Sigmoid colon (tissue), 4 donors: ENCODE results near the gene DAO.

Experiments
- CTCF ChIP-seq, 4 experiments: fragments of 450-650 bp in 3 of 4; fragments of 200-600 bp in 1 of 4; IDR thresholded peaks; one replicate each; pipeline ENCODE4 v1.5.1; 2016 to 2019; ENCODE audit warnings: antibody characterized with exemption in 4 of 4, mild to moderate bottlenecking in 3 of 4, moderate library complexity in 2 of 4
- EP300 ChIP-seq, 4 donors: sonication (generic); formaldehyde crosslinking; IDR thresholded peaks; one replicate each; pipeline ENCODE4 v1.6.1; 2017; ENCODE audit warnings: antibody characterized with exemption in 4 of 4
- POLR2A ChIP-seq, 2 donors: fragments of 450-650 bp; IDR thresholded peaks; one replicate each; pipeline ENCODE4 v1.6.1; 2016; ENCODE audit warnings: antibody characterized with exemption in 2 of 2, mild to moderate bottlenecking in 2 of 2, moderate library complexity in 2 of 2
- POLR2AphosphoS5 ChIP-seq, 4 donors: sonication (generic); formaldehyde crosslinking; IDR thresholded peaks; one replicate each; pipeline ENCODE4 v1.6.1; 2017; ENCODE audit warnings: antibody characterized with exemption in 4 of 4

DNA sequence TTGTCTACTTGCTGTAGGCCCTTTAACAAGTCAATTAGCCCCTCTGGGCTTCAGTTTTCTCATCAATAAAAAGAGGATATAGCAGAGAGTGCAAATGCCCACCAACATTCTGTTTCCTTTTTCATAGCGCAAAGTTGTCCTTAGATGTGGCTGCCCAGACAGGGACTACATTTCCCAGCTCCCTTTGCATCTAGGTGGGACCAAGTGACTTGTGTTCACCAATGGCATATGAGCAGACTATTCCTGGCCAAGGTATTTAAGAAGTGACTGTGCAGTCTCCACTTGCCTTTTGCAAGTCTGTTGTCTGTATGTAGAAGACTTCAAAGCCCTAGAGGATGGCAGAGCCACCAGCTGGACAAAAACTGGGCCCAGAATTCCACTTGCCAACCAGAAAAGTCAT, 59.7 kb downstream of the DAO start:
- TF ChIP-seq POLR2AphosphoS5 (IDR thresholded peaks at IDR 0.05) (no peak), POLR2A (IDR thresholded peaks at IDR 0.05) (no peak), CTCF (IDR thresholded peaks at IDR 0.05) (no peak), EP300 (IDR thresholded peaks at IDR 0.05) (no peak)
